Gastrocnemius medialis (tissue), 4 donors: Measurements from ENCODE around the gene TMEM150B. TPM values are rescaled to one million over a fixed set of nuclear protein-coding genes. Genes with fewer than 3 reads are reported as not detected.

ENCODE experiments used
- ATAC-seq, 2 donors: fragments of 150-250 bp; one replicate each; pipeline ENCODE4 v1.9.1; 2016
- DNase-seq, 2 donors: peaks; one replicate each; pipeline ENCODE4 v3.0.0-alpha.2; 2019
- H3K27ac ChIP-seq, 4 donors: fragments of 200-600 bp; sonication (generic); 1 replicate in 1 of 4; 2 replicates in 3 of 4; pipeline ENCODE4 v1.5.1; 2016 to 2018; ENCODE audit warnings: mild to moderate bottlenecking in 2 of 4, moderate library complexity in 1 of 4
- H3K27me3 ChIP-seq, 3 donors: fragments of 200-600 bp; sonication (generic) in 2 of 3; 1 replicate in 1 of 3; 2 replicates in 2 of 3; pipeline versions ENCODE4 v1.5.1 to v1.6.0; 2016 to 2019; ENCODE audit warnings: mild to moderate bottlenecking in 1 of 3, moderate library complexity in 1 of 3
- H3K36me3 ChIP-seq, 2 donors: fragments of 200-600 bp; sonication (generic) in 1 of 2; one replicate each; pipeline ENCODE4 v1.5.1; 2017 to 2018
- H3K4me1 ChIP-seq, 2 donors: fragments of 200-600 bp; sonication (generic) in 1 of 2; one replicate each; pipeline ENCODE4 v1.5.1; 2016 to 2017; ENCODE audit warnings: mild to moderate bottlenecking in 2 of 2
- H3K4me3 ChIP-seq, 4 donors: fragments of 200-600 bp; sonication (generic) in 3 of 4; 1 replicate in 1 of 4; 2 replicates in 3 of 4; pipeline ENCODE4 v1.5.1; 2016 to 2019; ENCODE audit warnings: mild to moderate bottlenecking in 2 of 4
- H3K9me3 ChIP-seq, 3 donors: fragments of 200-600 bp; sonication (generic) in 2 of 3; 1 replicate in 1 of 3; 2 replicates in 2 of 3; pipeline ENCODE4 v1.5.1; 2016 to 2019
- CTCF ChIP-seq, 5 experiments: fragments of 450-650 bp in 3 of 5; fragments of 200-600 bp in 2 of 5; sonication (generic) in 2 of 5; IDR thresholded peaks in 4 of 5; conservative IDR thresholded peaks in 1 of 5; 1 replicate in 4 of 5; 2 replicates in 1 of 5; pipeline ENCODE4 v1.5.1; 2016 to 2019; ENCODE audit warnings: antibody characterized with exemption in 5 of 5, mild to moderate bottlenecking in 3 of 5, moderate library complexity in 3 of 5
- POLR2A ChIP-seq, 2 donors: fragments of 450-650 bp; IDR thresholded peaks; one replicate each; pipeline ENCODE4 v1.6.1; 2017; ENCODE audit warnings: antibody characterized with exemption in 2 of 2, mild to moderate bottlenecking in 2 of 2, moderate library complexity in 2 of 2
- in situ Hi-C, 4 donors: fragments of 200-750 bp; cut with MboI; loops; one replicate each; pipeline versions ENCODE4 v1.15.0 to v1.8.0; 2017; ENCODE audit warnings: low sequenced_read_pairs in 4 of 4
- intact Hi-C: fragments of 100-400 bp; cut with DNase I; formaldehyde crosslinking; loops from one replicate; pipeline ENCODE4 v1.15.1; 2023; ENCODE audit warnings: low total_unique reads
- total RNA-seq, 4 donors: library from RNA; depleted of rRNA; stranded (reverse); fragments of >200 nt; gene quantifications; one replicate each; pipeline versions ENCODE4 v1.1.0 to v1.2.3, GENCODE V29; 2016

The TMEM150B gene
- total RNA-seq, 4 donors from 2014 or later: 0.40 to 3.3 TPM; not detected in 2

GRCh38 chr19:55355213-55355821 lies 30.2 kb upstream of the TMEM150B start:
- H3K9me3 ChIP-seq: no peaks in the 10 kb centered on the region
- H3K4me1 ChIP-seq: peaks cover 0 to 15% of the 10 kb centered on the region in 2 donors
- TF ChIP-seq POLR2A (IDR thresholded peaks at IDR 0.05): no peak
- no peak for TF ChIP-seq CTCF (IDR thresholded peaks at IDR 0.05 in 4 of 5, conservative IDR thresholded peaks at IDR 0.05 in 1 of 5)
- no peaks in the 10 kb centered on the region for H3K36me3 ChIP-seq
- ATAC-seq: no peak
- no peak overlapping the region for H3K27ac ChIP-seq
- peaks cover 42 to 56% (median 54%) of the 10 kb centered on the region in 3 donors for H3K27me3 ChIP-seq
- intact Hi-C loops: no loop called here
- no peak for DNase-seq
- in situ Hi-C loops: no loop called here
- no peak overlapping the region for H3K4me3 ChIP-seq

GRCh38 chr19:55354698-55355212 lies 29.6 kb upstream of the TMEM150B start, which contains the start of gene COX6B2:
Gene COX6B2 (minus strand): TSS chr19:55354719. CDS start chr19:55354521, 198 bp downstream.
- ATAC-seq (no peak), DNase-seq (no peak)
- peaks cover 0 to 15% of the 10 kb centered on the region in 2 donors for H3K4me1 ChIP-seq
- in situ Hi-C loops (no loop called here), intact Hi-C loops (no loop called here)
- H3K27me3 ChIP-seq: peaks cover 42 to 57% (median 54%) of the 10 kb centered on the region in 3 donors
- no peaks in the 10 kb centered on the region for H3K9me3 ChIP-seq
- H3K36me3 ChIP-seq: no peaks in the 10 kb centered on the region
- peak within 1 kb of the TSS; percentile 46 to 54 (median 50) for H3K4me3 ChIP-seq
- no peak within 1 kb of the TSS for H3K27ac ChIP-seq
- TF ChIP-seq POLR2A (IDR thresholded peaks at IDR 0.05) (no peak), CTCF (IDR thresholded peaks at IDR 0.05 in 4 of 5, conservative IDR thresholded peaks at IDR 0.05 in 1 of 5) (no peak)

GRCh38 chr19:55353803-55354697 lies 28.9 kb upstream of the TMEM150B start:
- Histone ChIP-seq H3K27me3 (peaks cover 42 to 57% (median 54%) of the 10 kb centered on the region in 3 donors), H3K36me3 (no peaks in the 10 kb centered on the region), H3K27ac (no peak overlapping the region), H3K4me3 (peak overlapping the region; percentile 46 to 54 (median 50)), H3K9me3 (no peaks in the 10 kb centered on the region), H3K4me1 (peaks cover 0 to 15% of the 10 kb centered on the region in 2 donors)
- in situ Hi-C loops: no loop called here
- DNase-seq: peak in 1 of 2 donors; percentile 36
- intact Hi-C loops: no loop called here
- TF ChIP-seq CTCF (IDR thresholded peaks at IDR 0.05 in 4 of 5, conservative IDR thresholded peaks at IDR 0.05 in 1 of 5) (no peak), POLR2A (IDR thresholded peaks at IDR 0.05) (no peak)
- ATAC-seq: peak; percentile 84 to 86

- no peaks in the 10 kb centered on the region for H3K9me3 ChIP-seq
- H3K27ac ChIP-seq: no peak overlapping the region
- H3K36me3 ChIP-seq: no peaks in the 10 kb centered on the region
- peaks cover 0 to 15% of the 10 kb centered on the region in 2 donors for H3K4me1 ChIP-seq
- DNase-seq (no peak), ATAC-seq (no peak)
- H3K4me3 ChIP-seq: peak overlapping the region; percentile 46 to 54 (median 50)
- TF ChIP-seq POLR2A (IDR thresholded peaks at IDR 0.05) (no peak), CTCF (IDR thresholded peaks at IDR 0.05 in 4 of 5, conservative IDR thresholded peaks at IDR 0.05 in 1 of 5) (no peak)
- intact Hi-C loops: no loop called here
- in situ Hi-C loops: no loop called here
- H3K27me3 ChIP-seq: peaks cover 42 to 57% (median 54%) of the 10 kb centered on the region in 3 donors
Observed at GRCh38 chr19:55353356-55353802, 28.2 kb upstream of the TMEM150B start.
